Left lung (tissue), 10 donors: Measurements from ENCODE around the gene CTSO. TPM values are rescaled to one million over a fixed set of nuclear protein-coding genes. Genes with fewer than 3 reads are reported as not detected.
A peak's percentile ranks its signal among the peaks of the same experiment; 100 is the strongest.

Experiments used
- ATAC-seq: fragments of 200-7000 bp; cut with Tn5 transposase; one replicate; pipeline ENCODE4 v1.9.1; 2020; ENCODE audit warnings: moderate library complexity
- DNase-seq, 4 donors: peaks; one replicate each; pipeline ENCODE4 v3.0.0-alpha.2; 2013 to 2020
- H3K27ac ChIP-seq, 2 donors: fragments of 200-600 bp; sonication (generic) in 1 of 2; one replicate each; pipeline versions ENCODE4 v1.5.0 to v1.8.0; 2020 to 2021
- H3K27me3 ChIP-seq, 2 donors: fragments of 200-600 bp; sonication (generic) in 1 of 2; one replicate each; pipeline versions ENCODE4 v1.5.0 to v1.8.0; 2020 to 2021
- H3K36me3 ChIP-seq, 2 donors: fragments of 200-600 bp; sonication (generic) in 1 of 2; one replicate each; pipeline versions ENCODE4 v1.5.0 to v1.8.0; 2020 to 2021
- H3K4me1 ChIP-seq, 2 donors: fragments of 200-600 bp; one replicate each; pipeline ENCODE4 v1.8.0; 2021
- H3K4me3 ChIP-seq, 2 donors: fragments of 200-600 bp; sonication (generic) in 1 of 2; one replicate each; pipeline versions ENCODE4 v1.5.0 to v1.8.0; 2020 to 2021; ENCODE audit warnings: mild to moderate bottlenecking in 1 of 2
- H3K9me3 ChIP-seq, 2 donors: fragments of 200-600 bp; sonication (generic) in 1 of 2; one replicate each; pipeline versions ENCODE4 v1.5.0 to v1.8.0; 2020 to 2021
- CTCF ChIP-seq, 2 donors: fragments of 200-600 bp; sonication (generic) in 1 of 2; IDR thresholded peaks; one replicate each; pipeline versions ENCODE4 v1.5.0 to v1.8.0; 2021; ENCODE audit warnings: antibody characterized with exemption in 2 of 2
- intact Hi-C, 2 donors: fragments of 100-400 bp; cut with DNase I; formaldehyde crosslinking; loops; one replicate each; pipeline versions ENCODE4 v1.11.2 to v1.14.2; 2022
- polyA plus RNA-seq, 6 donors: library from polyadenylated mRNA; unstranded; fragments of 120-200 nt; gene quantifications; one replicate each; pipeline ENCODE4 v1.2.1, GENCODE V29; 2013; ENCODE audit not compliant: insufficient read length in 6 of 6
- total RNA-seq, 2 donors: library from RNA; stranded (reverse); fragmentation: NEBNext Ultra II Directional; extraction: Animal tissue kit (Norgen Biotek cat#: 25700); gene quantifications; one replicate each; pipeline ENCODE4 v1.2.1, GENCODE V29; 2021
- donor health status: DM: no; HTN: yes; CAD: no.
- donor health status: DM: no; HTN: no; CAD: no.

The CTSO gene
- total and polyA plus RNA-seq, 8 donors: 20.9 to 63.8 (median 57.3) TPM

- Histone ChIP-seq H3K36me3 (no peaks in the 10 kb centered on the region), H3K27ac (no peak overlapping the region), H3K9me3 (no peaks in the 10 kb centered on the region), H3K4me3 (no peak overlapping the region), H3K4me1 (peaks cover 0 to 15% of the 10 kb centered on the region in 2 donors), H3K27me3 (no peaks in the 10 kb centered on the region)
- DNase-seq (no peak), ATAC-seq (no peak)
- intact Hi-C loops: no loop called here
- no peak for TF ChIP-seq CTCF (IDR thresholded peaks at IDR 0.05)
Observed at GRCh38 chr4:155948541-155948940, 5.1 kb downstream of the CTSO start.

DNA sequence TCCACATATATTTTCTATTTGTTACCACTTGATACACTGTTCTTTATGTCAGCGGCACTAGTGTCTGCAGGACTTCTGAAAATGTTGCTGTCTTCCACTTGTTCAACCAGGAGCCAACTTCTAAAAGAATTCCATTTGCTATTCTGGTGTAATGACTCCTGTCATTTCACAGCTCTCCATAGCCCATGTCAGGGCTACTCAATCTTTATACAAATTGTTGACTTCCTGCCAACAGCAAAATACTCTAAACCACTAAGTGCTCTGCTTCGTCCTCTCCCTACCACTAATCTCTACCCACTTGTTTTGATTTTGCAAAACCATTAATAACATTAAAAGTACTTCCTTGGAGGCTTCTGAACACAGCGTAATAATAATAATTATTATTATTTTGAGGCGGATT lies 7.2 kb downstream of the CTSO start:
- no peak for TF ChIP-seq CTCF (IDR thresholded peaks at IDR 0.05)

GRCh38 chr4:155944516-155944915 lies 9.2 kb downstream of the CTSO start:
- ATAC-seq (no peak), DNase-seq (no peak)
- TF ChIP-seq CTCF (IDR thresholded peaks at IDR 0.05): no peak
- Histone ChIP-seq H3K4me3 (no peak overlapping the region), H3K27me3 (no peaks in the 10 kb centered on the region), H3K9me3 (no peaks in the 10 kb centered on the region), H3K36me3 (peaks cover 0 to 3% of the 10 kb centered on the region in 2 donors), H3K4me1 (peaks cover 0 to 7% of the 10 kb centered on the region in 2 donors), H3K27ac (no peak overlapping the region)
- intact Hi-C loops: no loop called here

More for the DNA sequence above, 7.2 kb downstream of the CTSO start:
- Histone ChIP-seq H3K36me3 (no peaks in the 10 kb centered on the region), H3K9me3 (no peaks in the 10 kb centered on the region), H3K4me1 (peaks cover 0 to 7% of the 10 kb centered on the region in 2 donors), H3K27me3 (no peaks in the 10 kb centered on the region), H3K27ac (no peak overlapping the region), H3K4me3 (no peak overlapping the region)
- DNase-seq (no peak), ATAC-seq (peak; percentile 98)
- intact Hi-C loops: no loop called here

GRCh38 chr4:155943605-155944291 lies 9.9 kb downstream of the CTSO start:
- Histone ChIP-seq H3K27me3 (no peaks in the 10 kb centered on the region), H3K36me3 (peaks cover 0 to 6% of the 10 kb centered on the region in 2 donors), H3K9me3 (no peaks in the 10 kb centered on the region), H3K4me1 (peaks cover 0 to 7% of the 10 kb centered on the region in 2 donors), H3K27ac (no peak overlapping the region), H3K4me3 (no peak overlapping the region)
- intact Hi-C loops: no loop called here
- ATAC-seq (no peak), DNase-seq (no peak)
- TF ChIP-seq CTCF (IDR thresholded peaks at IDR 0.05): no peak

GRCh38 chr4:155941820-155942219 lies 11.8 kb downstream of the CTSO start:
- H3K4me3 ChIP-seq: no peak overlapping the region
- TF ChIP-seq CTCF (IDR thresholded peaks at IDR 0.05): no peak
- intact Hi-C loops: no loop called here
- ATAC-seq (no peak), DNase-seq (no peak)
- H3K27me3 ChIP-seq: no peaks in the 10 kb centered on the region
- no peaks in the 10 kb centered on the region for H3K9me3 ChIP-seq
- peaks cover 0 to 7% of the 10 kb centered on the region in 2 donors for H3K4me1 ChIP-seq
- no peak overlapping the region for H3K27ac ChIP-seq
- peaks cover 0 to 6% of the 10 kb centered on the region in 2 donors for H3K36me3 ChIP-seq
